ENCODE results near the gene CFAP77. TPM values are rescaled to one million over a fixed set of nuclear protein-coding genes. Genes with fewer than 3 reads are reported as not detected.
A peak's percentile ranks its signal among the peaks of the same experiment; 100 is the strongest.

The CFAP77 gene
- polyA plus RNA-seq, 1 of the 3 experiments (the other 2 are of a cell fraction), result 1.1 TPM

GRCh38 chr9:132502480-132502879 is 92.5 kb downstream of the CFAP77 start:
- H3K4me1 ChIP-seq (ENCODE audit: control insufficient read depth in 1 of 2, insufficient read depth in 2 of 2, low read depth in 1 of 2, low read length in 1 of 2), result peaks cover 0 to 57% of the 10 kb centered on the region in 2 experiments; a peak in 2 of 4 replicates
- ChIA-PET CTCF (interaction anchor here (0.8 to 1.9 kb wide), 3 partner anchors 14 to 148 kb away, joined by 4 to 7 read pairs (median 4); no protein-coding TSS in a partner anchor), POLR2A (interaction anchor here (0.6 kb wide), 1 partner anchor 92 kb away, joined by 3 read pairs; the partner anchor contains the start of gene CFAP77)
- H3K27me3 ChIP-seq (ENCODE audit: insufficient read depth), result no peaks in the 10 kb centered on the region
- 78% methylated on average over 12 of the region's 12 CpGs for WGBS (ENCODE audit: low lambda C conversion rate)
- no peak overlapping the region for H3K27ac ChIP-seq (ENCODE audit: low read depth in 2 of 2, low read length in 1 of 2)
- no peak for TF ChIP-seq RAD21 (IDR thresholded peaks at IDR 0.05; ENCODE audit: low read length)
- no peak for TF ChIP-seq NRF1 (IDR thresholded peaks at IDR 0.05; ENCODE audit: low read depth, low read length)
- no peak for TF ChIP-seq CHD2 (IDR thresholded peaks at IDR 0.05; ENCODE audit: low read length, partially characterized antibody)
- TF ChIP-seq RFX5 (IDR thresholded peaks at IDR 0.05; ENCODE audit: low read length), result no peak
- no peaks in the 10 kb centered on the region for H3K36me3 ChIP-seq (replicated peaks in 1 of 2; ENCODE audit: control insufficient read depth in 1 of 2, insufficient read depth in 2 of 2, low read length in 1 of 2)
- no peaks in the 10 kb centered on the region for H3K9me2 ChIP-seq
- no peaks in the 10 kb centered on the region for H3K9me3 ChIP-seq
- no peak overlapping the region for H2AFZ ChIP-seq (ENCODE audit: low read depth)
- no peak overlapping the region for H3K9ac ChIP-seq
- no peaks in the 10 kb centered on the region for H4K20me1 ChIP-seq (ENCODE audit: insufficient read depth)
- H3K4me3 ChIP-seq (ENCODE audit: low read depth in 2 of 2, low read length in 1 of 2), result no peak overlapping the region
- no peak overlapping the region for H3K4me2 ChIP-seq
- DNase-seq, result no peak
- no peaks in the 10 kb centered on the region for H3K79me2 ChIP-seq (ENCODE audit: insufficient read depth)
- H3F3A ChIP-seq (replicated peaks; ENCODE audit: insufficient read depth), result no peaks in the 10 kb centered on the region

- Histone ChIP-seq H3K27ac (ENCODE audit: low read depth in 2 of 2, low read length in 1 of 2) (peak overlapping the region in 1 of 2 experiments; percentile 97; a peak in 1 of 4 replicates), H3K9me3 (no peaks in the 10 kb centered on the region), H2AFZ (ENCODE audit: low read depth) (no peak overlapping the region), H3K36me3 (replicated peaks in 1 of 2; ENCODE audit: control insufficient read depth in 1 of 2, insufficient read depth in 2 of 2, low read length in 1 of 2) (no peaks in the 10 kb centered on the region), H3K4me3 (ENCODE audit: low read depth in 2 of 2, low read length in 1 of 2) (no peak overlapping the region), H4K20me1 (ENCODE audit: insufficient read depth) (no peaks in the 10 kb centered on the region), H3K27me3 (ENCODE audit: insufficient read depth) (no peaks in the 10 kb centered on the region), H3K4me2 (no peak overlapping the region), H3K79me2 (ENCODE audit: insufficient read depth) (no peaks in the 10 kb centered on the region), H3K4me1 (ENCODE audit: control insufficient read depth in 1 of 2, insufficient read depth in 2 of 2, low read depth in 1 of 2, low read length in 1 of 2) (peaks cover 0 to 62% of the 10 kb centered on the region in 2 experiments; a peak in 2 of 4 replicates), H3K9me2 (no peaks in the 10 kb centered on the region), H3F3A (replicated peaks; ENCODE audit: insufficient read depth) (no peaks in the 10 kb centered on the region), H3K9ac (no peak overlapping the region)
- TF ChIP-seq FOXM1 (IDR thresholded peaks at IDR 0.05; ENCODE audit: low read depth) (no peak), RCOR1 (IDR thresholded peaks at IDR 0.05; ENCODE audit: low read length) (no peak), RFX5 (IDR thresholded peaks at IDR 0.05; ENCODE audit: low read length) (no peak), CHD2 (IDR thresholded peaks at IDR 0.05; ENCODE audit: low read length, partially characterized antibody) (no peak), EP300 (IDR thresholded peaks at IDR 0.05; ENCODE audit: borderline replicate concordance in 1 of 2, low read depth in 1 of 2, low read length in 1 of 2) (no peak), PBX3 (IDR thresholded peaks at IDR 0.05) (no peak), USF2 (IDR thresholded peaks at IDR 0.05; ENCODE audit: borderline replicate concordance, low read depth, low read length) (no peak), REST (IDR thresholded peaks at IDR 0.05; ENCODE audit: low read depth, low read length) (no peak), TEAD4 (IDR thresholded peaks at IDR 0.05; ENCODE audit: borderline replicate concordance, insufficient read depth) (no peak)
- DNase-seq, result no peak
- POLR2A ChIA-PET, result no interaction called here
- WGBS (ENCODE audit: low lambda C conversion rate), result 81% methylated on average over 3 of the region's 6 CpGs
- CTCF ChIA-PET, result interaction anchor here (0.6 to 1.9 kb wide), 4 partner anchors 9 to 148 kb away, joined by 3 to 12 read pairs (median 6); no protein-coding TSS in a partner anchor
Observed at GRCh38 chr9:132503116-132503515, 93.1 kb downstream of the CFAP77 start.
